Neural cell (in vitro differentiated cells): ENCODE data around the gene NTRK2. TPM values are rescaled to one million over a fixed set of nuclear protein-coding genes. Genes with fewer than 3 reads are reported as not detected.

Source experiments
- H2AFZ ChIP-seq: fragments of 200-600, 300-800 bp; sonication (generic), shearing (Covaris generic); 2 replicates; pipeline ENCODE4 v1.6.0; 2014; ENCODE audit warnings: low read depth, mild to moderate bottlenecking, antibody characterized with exemption, low read length, moderate library complexity
- H3F3A ChIP-seq: fragments of 200-600 bp; shearing (Covaris generic); 2 replicates; pipeline ENCODE4 v1.6.1; 2016; ENCODE audit warnings: mild to moderate bottlenecking, moderate library complexity, mixed read lengths, antibody characterized with exemption, low read length; ENCODE audit not compliant: insufficient read depth, poor library complexity, severe bottlenecking
- H3K27ac ChIP-seq: fragments of 200-600, 300-800 bp; sonication (generic), shearing (Covaris generic); 2 replicates; pipeline ENCODE4 v1.5.1; 2014; ENCODE audit warnings: mild to moderate bottlenecking, low read length, moderate library complexity
- H3K27me3 ChIP-seq: fragments of 300-800, 200-600 bp; sonication (generic), shearing (Covaris generic); 2 replicates; pipeline ENCODE4 v1.6.0; 2014; ENCODE audit warnings: mild to moderate bottlenecking, low read depth, low read length, moderate library complexity; ENCODE audit not compliant: insufficient read depth
- H3K36me3 ChIP-seq: fragments of 300-800, 200-600 bp; sonication (generic), shearing (Covaris generic); 2 replicates; pipeline ENCODE4 v1.5.1; 2014; ENCODE audit warnings: mild to moderate bottlenecking, antibody characterized with exemption, low read length, moderate library complexity; ENCODE audit not compliant: insufficient read depth
- H3K4me2 ChIP-seq: fragments of 300-800, 200-600 bp; sonication (generic), shearing (Covaris generic); 2 replicates; pipeline ENCODE4 v1.6.0; 2014; ENCODE audit warnings: mild to moderate bottlenecking, low read length
- H3K4me3 ChIP-seq: fragments of 300-800, 200-600 bp; sonication (generic), shearing (Covaris generic); 2 replicates; pipeline ENCODE4 v1.5.1; 2014; ENCODE audit warnings: mild to moderate bottlenecking, low read length, moderate library complexity
- H3K79me2 ChIP-seq: fragments of 200-600 bp; shearing (Covaris generic); replicated peaks from 2 replicates; pipeline ENCODE4 v1.6.0; 2014; ENCODE audit warnings: mild to moderate bottlenecking, low read length, moderate library complexity; ENCODE audit not compliant: insufficient read depth
- H3K9ac ChIP-seq: fragments of 300-800, 200-600 bp; sonication (generic), shearing (Covaris generic); 2 replicates; pipeline ENCODE4 v1.6.1; 2016; ENCODE audit warnings: mild to moderate bottlenecking, low read length, mixed read lengths
- H3K9me2 ChIP-seq: fragments of 200-600 bp; shearing (Covaris generic); 2 replicates; pipeline ENCODE4 v1.6.1; 2016; ENCODE audit warnings: mild to moderate bottlenecking, low read length, mixed read lengths; ENCODE audit not compliant: insufficient read depth
- H3K9me3 ChIP-seq: fragments of 200-600, 300-800 bp; sonication (generic), shearing (Covaris generic); 2 replicates; pipeline ENCODE4 v1.6.1; 2016; ENCODE audit warnings: mild to moderate bottlenecking, mixed run types, low read length, moderate library complexity, mixed read lengths
- H4K20me1 ChIP-seq: fragments of 200-600 bp; shearing (Covaris generic); 2 replicates; pipeline ENCODE4 v1.6.1; 2016; ENCODE audit warnings: mild to moderate bottlenecking, mixed run types; ENCODE audit not compliant: insufficient read depth
- EP300 ChIP-seq: fragments of 450-650 bp; conservative IDR thresholded peaks from 2 replicates; pipeline ENCODE4 v1.6.1; 2014; ENCODE audit warnings: antibody characterized with exemption, mild to moderate bottlenecking, moderate library complexity; ENCODE audit not compliant: poor library complexity, severe bottlenecking
- EZH2 ChIP-seq: fragments of 200-600, 300-800 bp; shearing (Covaris generic), sonication (generic); IDR thresholded peaks from 2 replicates; pipeline ENCODE4 v1.6.1; 2014; ENCODE audit warnings: antibody characterized with exemption, low read length, borderline replicate concordance, mild to moderate bottlenecking; ENCODE audit not compliant: insufficient read depth, poor library complexity, severe bottlenecking
- MXI1 ChIP-seq: fragments of 450-650 bp; conservative IDR thresholded peaks from 2 replicates; pipeline ENCODE4 v1.6.1; 2014; ENCODE audit warnings: antibody characterized with exemption, mild to moderate bottlenecking; ENCODE audit not compliant: poor library complexity, severe bottlenecking
- POLR2AphosphoS5 ChIP-seq: IDR thresholded peaks from 2 replicates; pipeline ENCODE4 v1.6.1; 2012
- RAD21 ChIP-seq: fragments of 450-650 bp; conservative IDR thresholded peaks from 2 replicates; pipeline ENCODE4 v1.6.1; 2014; ENCODE audit warnings: antibody characterized with exemption, mild to moderate bottlenecking, moderate library complexity
- SMC3 ChIP-seq: fragments of 450-650 bp; conservative IDR thresholded peaks from 2 replicates; pipeline ENCODE4 v1.6.1; 2014; ENCODE audit warnings: antibody characterized with exemption, mild to moderate bottlenecking, moderate library complexity; ENCODE audit not compliant: poor library complexity
- TAF1 ChIP-seq: IDR thresholded peaks from 2 replicates; pipeline ENCODE4 v1.6.1; 2012; ENCODE audit warnings: low read depth
- polyA plus RNA-seq: library from polyadenylated mRNA; depleted of rRNA; stranded (reverse); fragments of >200 nt; gene quantifications from 2 replicates; pipeline ENCODE4 v1.2.3, GENCODE V29; 2014
- TF ChIP-seq, protein P1 (sequence below): fragments of 450-650 bp; IDR thresholded peaks from 2 replicates; pipeline ENCODE4 v1.5.1; 2014; ENCODE audit warnings: antibody characterized with exemption, mild to moderate bottlenecking, moderate library complexity; ENCODE audit not compliant: poor library complexity, severe bottlenecking
- TF ChIP-seq, protein P2 (sequence below): IDR thresholded peaks from 2 replicates; pipeline ENCODE4 v1.6.1; 2012; ENCODE audit warnings: borderline replicate concordance

Gene NTRK2
- polyA plus RNA-seq, 1 donor from 2014 or later: 14.2 TPM

DNA sequence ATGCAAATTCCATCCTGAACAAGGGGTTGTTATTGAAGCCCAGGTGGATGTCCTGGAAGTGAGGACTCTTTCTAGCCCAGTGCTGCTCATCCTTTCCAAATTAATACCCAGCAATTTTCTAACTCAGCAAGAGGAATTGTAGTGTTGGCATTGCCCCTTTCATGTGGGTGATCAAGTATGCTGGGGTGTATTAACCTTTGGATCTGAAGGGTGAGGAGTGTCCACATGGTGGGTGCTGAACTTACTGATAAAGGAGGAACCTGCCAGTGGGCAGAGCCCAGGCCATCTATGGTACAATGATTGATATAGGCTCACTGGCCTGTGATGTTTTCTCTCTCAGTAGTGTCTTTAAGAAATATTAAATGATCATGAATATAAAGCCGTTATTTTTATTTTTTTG, 210.1 kb downstream of the NTRK2 start:
- no peaks in the 10 kb centered on the region for H3K9me2 ChIP-seq
- TF ChIP-seq, protein P1, sequence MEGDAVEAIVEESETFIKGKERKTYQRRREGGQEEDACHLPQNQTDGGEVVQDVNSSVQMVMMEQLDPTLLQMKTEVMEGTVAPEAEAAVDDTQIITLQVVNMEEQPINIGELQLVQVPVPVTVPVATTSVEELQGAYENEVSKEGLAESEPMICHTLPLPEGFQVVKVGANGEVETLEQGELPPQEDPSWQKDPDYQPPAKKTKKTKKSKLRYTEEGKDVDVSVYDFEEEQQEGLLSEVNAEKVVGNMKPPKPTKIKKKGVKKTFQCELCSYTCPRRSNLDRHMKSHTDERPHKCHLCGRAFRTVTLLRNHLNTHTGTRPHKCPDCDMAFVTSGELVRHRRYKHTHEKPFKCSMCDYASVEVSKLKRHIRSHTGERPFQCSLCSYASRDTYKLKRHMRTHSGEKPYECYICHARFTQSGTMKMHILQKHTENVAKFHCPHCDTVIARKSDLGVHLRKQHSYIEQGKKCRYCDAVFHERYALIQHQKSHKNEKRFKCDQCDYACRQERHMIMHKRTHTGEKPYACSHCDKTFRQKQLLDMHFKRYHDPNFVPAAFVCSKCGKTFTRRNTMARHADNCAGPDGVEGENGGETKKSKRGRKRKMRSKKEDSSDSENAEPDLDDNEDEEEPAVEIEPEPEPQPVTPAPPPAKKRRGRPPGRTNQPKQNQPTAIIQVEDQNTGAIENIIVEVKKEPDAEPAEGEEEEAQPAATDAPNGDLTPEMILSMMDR: no peak
- TF ChIP-seq SMC3 (no peak), RAD21 (no peak), EZH2 (no peak), MXI1 (no peak), TAF1 (no peak), POLR2AphosphoS5 (no peak), EP300 (no peak)
- TF ChIP-seq, protein P2, sequence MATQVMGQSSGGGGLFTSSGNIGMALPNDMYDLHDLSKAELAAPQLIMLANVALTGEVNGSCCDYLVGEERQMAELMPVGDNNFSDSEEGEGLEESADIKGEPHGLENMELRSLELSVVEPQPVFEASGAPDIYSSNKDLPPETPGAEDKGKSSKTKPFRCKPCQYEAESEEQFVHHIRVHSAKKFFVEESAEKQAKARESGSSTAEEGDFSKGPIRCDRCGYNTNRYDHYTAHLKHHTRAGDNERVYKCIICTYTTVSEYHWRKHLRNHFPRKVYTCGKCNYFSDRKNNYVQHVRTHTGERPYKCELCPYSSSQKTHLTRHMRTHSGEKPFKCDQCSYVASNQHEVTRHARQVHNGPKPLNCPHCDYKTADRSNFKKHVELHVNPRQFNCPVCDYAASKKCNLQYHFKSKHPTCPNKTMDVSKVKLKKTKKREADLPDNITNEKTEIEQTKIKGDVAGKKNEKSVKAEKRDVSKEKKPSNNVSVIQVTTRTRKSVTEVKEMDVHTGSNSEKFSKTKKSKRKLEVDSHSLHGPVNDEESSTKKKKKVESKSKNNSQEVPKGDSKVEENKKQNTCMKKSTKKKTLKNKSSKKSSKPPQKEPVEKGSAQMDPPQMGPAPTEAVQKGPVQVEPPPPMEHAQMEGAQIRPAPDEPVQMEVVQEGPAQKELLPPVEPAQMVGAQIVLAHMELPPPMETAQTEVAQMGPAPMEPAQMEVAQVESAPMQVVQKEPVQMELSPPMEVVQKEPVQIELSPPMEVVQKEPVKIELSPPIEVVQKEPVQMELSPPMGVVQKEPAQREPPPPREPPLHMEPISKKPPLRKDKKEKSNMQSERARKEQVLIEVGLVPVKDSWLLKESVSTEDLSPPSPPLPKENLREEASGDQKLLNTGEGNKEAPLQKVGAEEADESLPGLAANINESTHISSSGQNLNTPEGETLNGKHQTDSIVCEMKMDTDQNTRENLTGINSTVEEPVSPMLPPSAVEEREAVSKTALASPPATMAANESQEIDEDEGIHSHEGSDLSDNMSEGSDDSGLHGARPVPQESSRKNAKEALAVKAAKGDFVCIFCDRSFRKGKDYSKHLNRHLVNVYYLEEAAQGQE: no peak
- H3K4me2 ChIP-seq: no peak overlapping the region
- H3K27ac ChIP-seq: no peak overlapping the region
- H3K9ac ChIP-seq: no peak overlapping the region
- no peaks in the 10 kb centered on the region for H3K9me3 ChIP-seq
- H3K4me3 ChIP-seq: no peak overlapping the region
- no peaks in the 10 kb centered on the region for H3F3A ChIP-seq
- no peaks in the 10 kb centered on the region for H3K36me3 ChIP-seq
- H4K20me1 ChIP-seq: no peaks in the 10 kb centered on the region
- H3K27me3 ChIP-seq: no peaks in the 10 kb centered on the region
- no peaks in the 10 kb centered on the region for H3K79me2 ChIP-seq
- H2AFZ ChIP-seq: no peak overlapping the region

DNA sequence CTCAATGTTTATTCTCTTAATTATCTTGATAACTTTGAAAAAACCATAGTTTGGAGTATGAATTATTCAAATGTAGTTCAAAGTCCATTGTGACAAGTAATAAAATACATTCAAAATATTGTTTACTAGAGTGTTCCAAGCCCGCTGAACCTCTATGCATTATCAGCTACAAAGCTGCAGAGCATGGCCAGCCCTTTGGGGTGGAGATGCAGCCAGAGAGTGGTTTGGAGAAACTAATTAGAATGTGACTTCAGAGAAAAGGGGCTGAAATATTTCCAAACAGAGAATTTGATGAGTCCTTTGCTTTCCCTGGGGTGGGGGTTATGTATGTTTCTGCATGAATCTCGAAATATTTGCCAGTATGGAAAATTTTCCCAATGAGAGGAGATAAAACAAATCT, 211.3 kb downstream of the NTRK2 start:
- Histone ChIP-seq H3K9me3 (no peaks in the 10 kb centered on the region), H3K4me2 (no peak overlapping the region), H2AFZ (no peak overlapping the region), H3K27ac (no peak overlapping the region), H3K79me2 (no peaks in the 10 kb centered on the region), H3K4me3 (no peak overlapping the region), H4K20me1 (no peaks in the 10 kb centered on the region), H3K36me3 (no peaks in the 10 kb centered on the region), H3K27me3 (no peaks in the 10 kb centered on the region), H3F3A (no peaks in the 10 kb centered on the region), H3K9ac (no peak overlapping the region), H3K9me2 (no peaks in the 10 kb centered on the region)
- TF ChIP-seq TAF1 (no peak), MXI1 (no peak), POLR2AphosphoS5 (no peak), EP300 (no peak), EZH2 (no peak), SMC3 (no peak), RAD21 (no peak)
- TF ChIP-seq, protein P1: no peak
- TF ChIP-seq, protein P2: no peak
